ENCODE measurements around the gene PAFAH1B2.

PAFAH1B2 gene

DNA sequence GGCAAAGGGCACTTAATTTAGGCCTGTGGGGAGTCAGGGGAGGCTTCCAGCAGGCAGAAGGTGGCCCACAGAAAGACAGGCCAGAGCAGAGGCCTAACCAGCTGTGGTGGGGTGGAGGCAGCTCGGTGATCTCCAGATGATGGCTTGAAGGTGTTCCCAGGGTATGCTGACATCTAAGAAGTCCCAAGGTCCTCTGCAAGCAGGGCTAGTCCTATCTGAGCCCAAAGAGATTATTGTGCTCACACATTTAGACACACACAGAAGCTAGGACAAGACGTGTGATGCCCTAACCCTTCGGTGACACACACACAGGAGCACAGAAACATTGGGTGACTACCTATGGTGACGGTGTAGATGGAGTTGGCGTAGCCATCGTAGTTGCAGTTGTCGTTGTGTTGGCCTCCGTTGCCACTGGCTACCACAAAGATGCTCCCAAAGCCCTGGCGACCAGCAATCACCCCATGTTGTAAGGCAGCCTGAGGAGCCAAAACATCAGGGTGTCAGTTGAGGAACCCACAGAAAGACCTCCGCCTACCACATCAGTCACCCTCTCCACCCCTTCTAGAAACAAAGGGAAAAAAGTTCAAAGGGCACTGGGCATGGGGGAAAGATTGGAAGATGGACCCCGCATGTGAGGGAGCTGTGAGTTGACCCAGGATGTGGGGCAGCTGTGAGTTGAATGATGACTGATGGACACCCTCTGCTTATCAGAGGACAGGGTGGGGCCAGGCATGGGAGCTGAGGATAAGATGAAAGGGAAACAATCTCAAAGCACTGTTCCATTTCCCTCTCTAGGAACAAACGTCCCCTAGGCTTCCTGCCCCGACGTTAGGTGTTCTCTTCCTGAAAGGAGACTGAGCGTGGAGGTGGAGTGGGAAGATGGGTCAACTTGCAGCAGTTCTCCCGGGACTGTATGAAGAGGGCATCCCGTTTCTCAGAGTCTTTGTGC, 79.9 kb downstream of the PAFAH1B2 start:
- DNase-seq: no peak

DNA sequence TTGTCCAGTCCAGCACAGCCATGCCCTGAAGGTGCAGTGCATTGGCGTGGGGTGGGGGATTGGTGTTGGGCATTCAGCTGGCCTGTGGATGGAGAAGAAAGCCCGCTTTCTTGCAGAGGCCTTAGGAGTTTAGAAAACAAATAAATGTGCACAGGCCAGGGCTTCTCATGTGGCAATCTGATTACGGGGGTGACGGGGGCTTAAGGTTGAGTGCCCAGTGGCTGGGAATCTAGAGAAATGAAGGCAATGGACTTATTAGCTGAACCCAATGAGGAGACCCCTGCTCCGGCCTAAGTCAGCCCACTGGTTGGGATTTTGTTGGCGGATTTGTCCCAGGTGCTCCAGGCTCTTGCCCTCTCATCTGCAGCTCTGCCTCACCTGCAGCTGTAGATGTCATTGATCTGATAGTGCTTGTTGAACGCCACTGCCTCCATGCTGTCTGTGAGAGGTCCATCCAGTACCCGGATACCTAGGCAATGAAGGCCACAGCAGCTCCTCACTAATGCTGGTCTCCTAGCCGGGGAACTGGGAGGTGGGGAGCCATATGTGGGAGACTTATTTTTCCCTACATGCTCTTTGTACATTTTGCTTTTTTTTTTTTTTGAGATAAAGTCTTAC, 81.6 kb downstream of the PAFAH1B2 start:
- DNase-seq: no peak

All from activated CD8-positive, alpha-beta memory T cell treated with anti-CD3 and anti-CD28 coated beads for 24 hours (primary cell).